ENCODE results near the gene CBR4.

DNA sequence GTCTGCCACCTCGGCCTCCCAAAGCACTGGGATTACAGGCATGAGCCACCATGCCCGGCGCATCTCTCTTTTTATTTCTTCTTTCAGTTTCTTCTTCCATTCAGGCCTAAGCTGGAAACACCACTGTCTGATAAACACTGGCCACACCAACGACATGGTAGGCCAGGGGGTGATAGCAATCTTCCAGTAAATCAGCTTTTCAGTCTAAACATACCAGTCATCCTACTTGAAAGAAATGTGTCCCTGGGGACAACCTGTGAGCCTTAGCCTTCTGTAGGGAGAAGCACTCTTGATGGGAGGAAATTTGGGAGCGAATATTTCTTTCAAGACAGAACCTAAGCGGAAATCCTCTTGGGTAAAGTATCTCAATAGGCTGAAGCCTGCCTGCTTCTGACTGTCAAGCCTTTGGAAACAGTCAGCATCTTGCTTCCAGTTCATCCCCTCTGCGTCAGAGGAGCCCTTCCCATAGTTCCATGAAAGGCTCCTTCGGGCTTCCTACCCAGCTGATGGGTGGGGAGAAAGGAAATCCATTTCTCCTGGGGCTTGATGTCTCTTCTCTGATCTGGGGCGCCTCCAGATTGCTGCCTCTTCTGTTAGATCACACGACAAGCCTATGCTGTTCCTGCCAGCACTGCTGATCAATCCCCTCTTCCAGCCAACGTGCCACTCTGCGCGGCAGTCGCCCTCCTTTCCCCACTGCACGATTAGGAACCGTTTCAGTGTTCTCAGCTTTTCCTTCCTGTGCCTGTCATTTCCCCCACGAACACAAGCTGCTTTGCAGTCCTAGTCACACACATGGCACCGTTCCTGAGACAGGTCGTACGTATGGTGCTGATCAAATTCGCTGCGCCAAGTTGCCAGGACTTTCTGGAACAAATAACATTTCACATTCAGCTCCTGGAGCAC is 49.5 kb upstream of the CBR4 start:
- TF ChIP-seq, protein P1, sequence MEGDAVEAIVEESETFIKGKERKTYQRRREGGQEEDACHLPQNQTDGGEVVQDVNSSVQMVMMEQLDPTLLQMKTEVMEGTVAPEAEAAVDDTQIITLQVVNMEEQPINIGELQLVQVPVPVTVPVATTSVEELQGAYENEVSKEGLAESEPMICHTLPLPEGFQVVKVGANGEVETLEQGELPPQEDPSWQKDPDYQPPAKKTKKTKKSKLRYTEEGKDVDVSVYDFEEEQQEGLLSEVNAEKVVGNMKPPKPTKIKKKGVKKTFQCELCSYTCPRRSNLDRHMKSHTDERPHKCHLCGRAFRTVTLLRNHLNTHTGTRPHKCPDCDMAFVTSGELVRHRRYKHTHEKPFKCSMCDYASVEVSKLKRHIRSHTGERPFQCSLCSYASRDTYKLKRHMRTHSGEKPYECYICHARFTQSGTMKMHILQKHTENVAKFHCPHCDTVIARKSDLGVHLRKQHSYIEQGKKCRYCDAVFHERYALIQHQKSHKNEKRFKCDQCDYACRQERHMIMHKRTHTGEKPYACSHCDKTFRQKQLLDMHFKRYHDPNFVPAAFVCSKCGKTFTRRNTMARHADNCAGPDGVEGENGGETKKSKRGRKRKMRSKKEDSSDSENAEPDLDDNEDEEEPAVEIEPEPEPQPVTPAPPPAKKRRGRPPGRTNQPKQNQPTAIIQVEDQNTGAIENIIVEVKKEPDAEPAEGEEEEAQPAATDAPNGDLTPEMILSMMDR (IDR thresholded peaks at IDR 0.05), result no peak
- TF ChIP-seq POLR2AphosphoS5 (IDR thresholded peaks at IDR 0.05; ENCODE audit: insufficient read depth in 1 of 2, low read depth in 1 of 2) (peak; percentile 39 to 41), POLR2A (IDR thresholded peaks at IDR 0.05) (no peak)

Data from vagina (tissue), 2 donors.